ENCODE data around the gene DYNC1I1.

- TF ChIP-seq POLR2AphosphoS5 (IDR thresholded peaks at IDR 0.05), result no peak
- TF ChIP-seq TAF1 (IDR thresholded peaks at IDR 0.05; ENCODE audit: low read depth), result no peak
- no peak for TF ChIP-seq CTCF (IDR thresholded peaks at IDR 0.05; ENCODE audit: poor library complexity, severe bottlenecking)
Observed at GRCh38 chr7:96005271-96005670, 232.9 kb downstream of the DYNC1I1 start.

Data from neural cell (in vitro differentiated cells).